Thyroid gland (tissue), 4 donors: ENCODE results near the gene SLC30A7. TPM values are rescaled to one million over a fixed set of nuclear protein-coding genes. Genes with fewer than 3 reads are reported as not detected.
A peak's percentile ranks its signal among the peaks of the same experiment; 100 is the strongest.
"Not testable (repeated sequence)": the region's sequence is repeated elsewhere in the genome, so short reads cannot be mapped to it uniquely, and the experiment has no call there.

ENCODE experiments used
- DNase-seq, 2 donors: peaks; one replicate each; pipeline ENCODE4 v3.0.0-alpha.2; 2019
- H3K27ac ChIP-seq, 3 donors: fragments of 200-600 bp; sonication (generic); 1 replicate in 2 of 3; 2 replicates in 1 of 3; pipeline ENCODE4 v1.5.1; 2016 to 2019; ENCODE audit warnings: mild to moderate bottlenecking in 1 of 3, moderate library complexity in 1 of 3
- H3K27me3 ChIP-seq: fragments of 200-600 bp; sonication (generic); one replicate; pipeline ENCODE4 v1.5.1; 2019
- H3K36me3 ChIP-seq, 2 donors: fragments of 200-600 bp; sonication (generic); one replicate each; pipeline ENCODE4 v1.5.1; 2016 to 2019
- H3K4me1 ChIP-seq, 2 donors: fragments of 200-600 bp; sonication (generic); one replicate each; pipeline ENCODE4 v1.5.1; 2017 to 2019
- H3K4me3 ChIP-seq, 3 donors: fragments of 200-600 bp; sonication (generic); replicated peaks in 1 of 3; 1 replicate in 2 of 3; 2 replicates in 1 of 3; pipeline ENCODE4 v1.5.1; 2016; ENCODE audit warnings: mild to moderate bottlenecking in 1 of 3
- H3K9me3 ChIP-seq: fragments of 200-600 bp; sonication (generic); one replicate; pipeline ENCODE4 v1.5.1; 2017
- CTCF ChIP-seq, 6 experiments: fragments of 200-600 bp in 3 of 6; fragments of 450-650 bp in 3 of 6; sonication (generic) in 3 of 6; IDR thresholded peaks; one replicate each; pipeline ENCODE4 v1.5.1; 2016 to 2019; ENCODE audit warnings: antibody characterized with exemption in 6 of 6, mild to moderate bottlenecking in 2 of 6, inconsistent platforms in 1 of 6, moderate library complexity in 1 of 6
- POLR2A ChIP-seq, 2 donors: fragments of 450-650 bp; IDR thresholded peaks; one replicate each; pipeline ENCODE4 v1.6.1; 2017; ENCODE audit warnings: antibody characterized with exemption in 2 of 2, mild to moderate bottlenecking in 2 of 2, moderate library complexity in 1 of 2
- WGBS, 2 donors: methylation state at CpG; one replicate each; pipeline ENCODE4 v1.1.5; 2017; 5-methylcytosine and 5-hydroxymethylcytosine counted together
- intact Hi-C: fragments of 100-400 bp; cut with DNase I; formaldehyde crosslinking; loops from one replicate; pipeline ENCODE4 v1.15.1; 2023
- total RNA-seq, 4 donors: library from RNA; depleted of rRNA; stranded (reverse); fragments of >200 nt; gene quantifications; one replicate each; pipeline ENCODE4 v1.2.3, GENCODE V29; 2016

The SLC30A7 gene
- total RNA-seq, 4 donors from 2014 or later: 32.4 to 39.7 (median 36.1) TPM

- TF ChIP-seq POLR2A (IDR thresholded peaks at IDR 0.05): no peak
- TF ChIP-seq CTCF (IDR thresholded peaks at IDR 0.05): no peak
- Histone ChIP-seq H3K9me3 (no peaks in the 10 kb centered on the region), H3K27ac (no peak overlapping the region), H3K4me1 (no peaks in the 10 kb centered on the region), H3K4me3 (no peak overlapping the region), H3K27me3 (no peaks in the 10 kb centered on the region), H3K36me3 (no peaks in the 10 kb centered on the region)
- DNase-seq: no peak
- intact Hi-C loops: no loop called here
- 96 to 100% methylated on average over 1 of the region's 1 CpG for WGBS, 2 donors
Measured at GRCh38 chr1:100943533-100943932, 47.6 kb downstream of the SLC30A7 start.

- H3K36me3 ChIP-seq, DNase-seq, intact Hi-C loops, H3K27me3 ChIP-seq, H3K9me3 ChIP-seq, H3K4me1 ChIP-seq, H3K27ac ChIP-seq, H3K4me3 ChIP-seq: not testable (repeated sequence)
- WGBS, 2 donors: 98% methylated on average over 3 of the region's 3 CpGs
Measured at GRCh38 chr1:100946064-100946463, 50.2 kb downstream of the SLC30A7 start.

- H3K36me3 ChIP-seq, H3K9me3 ChIP-seq, H3K4me1 ChIP-seq, H3K27me3 ChIP-seq, H3K27ac ChIP-seq, H3K4me3 ChIP-seq, DNase-seq, intact Hi-C loops: not testable (repeated sequence)
- 94 to 99% methylated on average over 3 of the region's 3 CpGs for WGBS, 2 donors
Measured at GRCh38 chr1:100947816-100948215, 51.9 kb downstream of the SLC30A7 start.

- intact Hi-C loops: not testable (repeated sequence)
Measured at GRCh38 chr1:100948721-100949405, 53.0 kb downstream of the SLC30A7 start.

GRCh38 chr1:100949515-100950158 is 53.7 kb downstream of the SLC30A7 start:
- peak; percentile 16 to 43 for DNase-seq
- H3K4me1 ChIP-seq, H3K9me3 ChIP-seq, intact Hi-C loops, H3K27ac ChIP-seq, H3K36me3 ChIP-seq, H3K4me3 ChIP-seq, H3K27me3 ChIP-seq: not testable (repeated sequence)
- 71 to 82% methylated on average over 7 to 9 of the region's 9 CpGs for WGBS, 2 donors

More at GRCh38 chr1:100948721-100949405, 53.0 kb downstream of the SLC30A7 start:
- not testable (repeated sequence) for H3K4me1 ChIP-seq, H3K27me3 ChIP-seq, H3K4me3 ChIP-seq, DNase-seq, H3K9me3 ChIP-seq, H3K27ac ChIP-seq, H3K36me3 ChIP-seq
- 90 to 91% methylated on average over 7 of the region's 7 CpGs for WGBS, 2 donors

- intact Hi-C loops: no loop called here
- Histone ChIP-seq H3K27ac (no peak overlapping the region), H3K27me3 (no peaks in the 10 kb centered on the region), H3K4me1 (peaks cover 8 to 10% of the 10 kb centered on the region in 2 donors), H3K36me3 (peaks cover 0 to 3% of the 10 kb centered on the region in 2 donors), H3K4me3 (no peak overlapping the region), H3K9me3 (no peaks in the 10 kb centered on the region)
- no peak for TF ChIP-seq POLR2A (IDR thresholded peaks at IDR 0.05)
- no peak for TF ChIP-seq CTCF (IDR thresholded peaks at IDR 0.05)
- no peak for DNase-seq
Measured at GRCh38 chr1:100950337-100950736, 54.4 kb downstream of the SLC30A7 start.

- intact Hi-C loops: no loop called here
- Histone ChIP-seq H3K27me3 (no peaks in the 10 kb centered on the region), H3K36me3 (peaks cover 0 to 3% of the 10 kb centered on the region in 2 donors), H3K27ac (no peak overlapping the region), H3K9me3 (no peaks in the 10 kb centered on the region), H3K4me3 (no peak overlapping the region), H3K4me1 (peaks cover 8 to 11% of the 10 kb centered on the region in 2 donors)
- WGBS, 2 donors: 48 to 50% methylated on average over 4 of the region's 4 CpGs
- no peak for TF ChIP-seq POLR2A (IDR thresholded peaks at IDR 0.05)
- TF ChIP-seq CTCF (IDR thresholded peaks at IDR 0.05): no peak
- no peak for DNase-seq
Measured at GRCh38 chr1:100950781-100951180, 54.9 kb downstream of the SLC30A7 start.
